ENCODE results near the gene SCARB2. TPM values are rescaled to one million over a fixed set of nuclear protein-coding genes. Genes with fewer than 3 reads are reported as not detected.

Gene SCARB2
- total RNA-seq, 4 donors from 2014 or later: 178 to 271 (median 206) TPM

DNA sequence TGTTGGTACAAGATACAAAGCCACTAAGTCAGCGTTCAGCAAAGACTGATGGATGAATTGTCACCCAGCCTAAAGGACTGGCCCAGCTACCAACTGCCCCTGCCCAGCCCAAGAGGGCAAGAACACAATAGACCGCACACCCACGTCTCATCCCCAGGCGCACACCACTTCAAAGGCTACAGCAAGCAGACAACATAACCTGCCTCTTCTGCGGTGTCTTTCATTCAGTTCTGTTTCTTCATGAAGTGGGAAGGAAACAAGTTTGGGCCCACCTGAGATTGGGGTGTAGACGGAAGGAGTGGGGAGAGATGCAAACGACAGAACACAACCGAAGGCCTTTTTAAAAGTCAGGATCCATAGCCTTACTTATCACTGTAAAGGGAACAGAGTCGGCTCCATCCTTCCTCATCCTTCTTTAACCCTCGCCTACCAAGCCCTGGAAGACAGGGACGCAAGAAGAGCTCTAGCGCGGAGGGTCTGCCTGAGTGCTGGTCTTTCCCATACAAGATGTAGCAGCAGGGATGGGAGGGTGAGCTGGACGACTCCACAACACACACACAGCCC is 691 bp downstream of the SCARB2 start:
- TF ChIP-seq POLR2A (IDR thresholded peaks at IDR 0.05): no peak
- TF ChIP-seq, protein P1, sequence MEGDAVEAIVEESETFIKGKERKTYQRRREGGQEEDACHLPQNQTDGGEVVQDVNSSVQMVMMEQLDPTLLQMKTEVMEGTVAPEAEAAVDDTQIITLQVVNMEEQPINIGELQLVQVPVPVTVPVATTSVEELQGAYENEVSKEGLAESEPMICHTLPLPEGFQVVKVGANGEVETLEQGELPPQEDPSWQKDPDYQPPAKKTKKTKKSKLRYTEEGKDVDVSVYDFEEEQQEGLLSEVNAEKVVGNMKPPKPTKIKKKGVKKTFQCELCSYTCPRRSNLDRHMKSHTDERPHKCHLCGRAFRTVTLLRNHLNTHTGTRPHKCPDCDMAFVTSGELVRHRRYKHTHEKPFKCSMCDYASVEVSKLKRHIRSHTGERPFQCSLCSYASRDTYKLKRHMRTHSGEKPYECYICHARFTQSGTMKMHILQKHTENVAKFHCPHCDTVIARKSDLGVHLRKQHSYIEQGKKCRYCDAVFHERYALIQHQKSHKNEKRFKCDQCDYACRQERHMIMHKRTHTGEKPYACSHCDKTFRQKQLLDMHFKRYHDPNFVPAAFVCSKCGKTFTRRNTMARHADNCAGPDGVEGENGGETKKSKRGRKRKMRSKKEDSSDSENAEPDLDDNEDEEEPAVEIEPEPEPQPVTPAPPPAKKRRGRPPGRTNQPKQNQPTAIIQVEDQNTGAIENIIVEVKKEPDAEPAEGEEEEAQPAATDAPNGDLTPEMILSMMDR (IDR thresholded peaks at IDR 0.05): no peak
- WGBS, 2 donors: 5% methylated on average over 13 to 14 of the region's 14 CpGs
- intact Hi-C loops (cut with DNase I): no loop called here
- H3K27ac ChIP-seq: peak overlapping the region; percentile 89 to 99 (median 97)
- H3K4me1 ChIP-seq: peaks cover 39 to 65% of the 10 kb centered on the region in 2 donors
- no peaks in the 10 kb centered on the region for H3K9me3 ChIP-seq
- no peaks in the 10 kb centered on the region for H3K36me3 ChIP-seq
- peak; percentile 22 to 26 for DNase-seq
- peak overlapping the region; percentile 66 to 93 (median 74) for H3K4me3 ChIP-seq (replicated peaks in 1 of 3)
- no peaks in the 10 kb centered on the region for H3K27me3 ChIP-seq

DNA sequence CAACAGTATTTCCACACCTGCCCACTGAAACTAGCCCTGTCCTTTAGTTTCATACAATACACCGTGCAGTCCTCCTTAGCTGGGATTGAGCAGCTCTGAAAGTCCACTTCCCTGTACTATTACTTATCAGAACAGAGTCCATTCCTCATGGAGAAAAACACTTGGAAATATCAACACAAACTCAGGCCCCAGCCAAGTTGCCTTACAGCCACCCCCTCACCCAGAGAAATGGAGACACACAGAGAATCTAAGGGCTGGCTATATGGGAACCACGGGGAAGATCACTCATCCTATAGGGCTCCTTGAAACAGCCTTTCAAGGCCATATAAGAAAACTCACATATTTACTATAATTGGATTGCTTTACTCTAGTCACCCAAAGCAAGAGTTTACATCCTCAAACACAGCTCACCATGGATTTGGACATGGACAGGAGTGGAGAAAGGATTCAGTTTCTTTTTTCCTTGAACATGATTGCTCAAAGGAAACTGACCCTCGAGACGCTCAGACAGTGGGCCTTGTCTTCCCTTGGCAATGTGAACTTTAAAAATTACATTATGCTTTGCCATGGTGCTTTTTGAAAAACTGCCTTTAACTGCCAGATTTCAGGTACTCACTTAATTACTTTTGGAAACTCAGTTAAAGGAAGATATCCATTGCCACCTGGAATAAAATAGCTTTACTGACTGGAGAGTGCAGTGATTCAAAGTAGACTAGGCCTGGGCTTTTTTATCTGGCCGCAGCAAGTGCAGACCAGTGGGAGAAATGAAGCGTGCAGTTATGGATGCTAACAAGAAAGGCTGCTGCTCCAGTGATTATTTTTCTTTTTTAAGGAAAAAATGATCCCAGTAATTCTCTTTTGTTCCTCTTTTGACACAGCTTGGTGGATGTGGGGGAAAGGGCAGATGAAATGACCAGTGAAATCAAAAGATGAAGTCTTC is 1.6 kb downstream of the SCARB2 start:
- Histone ChIP-seq H3K4me3 (replicated peaks in 1 of 3) (peak overlapping the region in 2 of 3 donors; percentile 74 to 93), H3K27me3 (no peaks in the 10 kb centered on the region), H3K9me3 (no peaks in the 10 kb centered on the region), H3K36me3 (no peaks in the 10 kb centered on the region), H3K27ac (peak overlapping the region; percentile 89 to 99 (median 97)), H3K4me1 (peaks cover 39 to 66% of the 10 kb centered on the region in 2 donors)
- peak; percentile 35 to 50 for DNase-seq
- TF ChIP-seq POLR2A (IDR thresholded peaks at IDR 0.05): no peak
- TF ChIP-seq, protein P1 (IDR thresholded peaks at IDR 0.05): no peak
- 35 to 41% methylated on average over 6 of the region's 6 CpGs for WGBS, 2 donors
- intact Hi-C loops (cut with DNase I): no loop called here

DNA sequence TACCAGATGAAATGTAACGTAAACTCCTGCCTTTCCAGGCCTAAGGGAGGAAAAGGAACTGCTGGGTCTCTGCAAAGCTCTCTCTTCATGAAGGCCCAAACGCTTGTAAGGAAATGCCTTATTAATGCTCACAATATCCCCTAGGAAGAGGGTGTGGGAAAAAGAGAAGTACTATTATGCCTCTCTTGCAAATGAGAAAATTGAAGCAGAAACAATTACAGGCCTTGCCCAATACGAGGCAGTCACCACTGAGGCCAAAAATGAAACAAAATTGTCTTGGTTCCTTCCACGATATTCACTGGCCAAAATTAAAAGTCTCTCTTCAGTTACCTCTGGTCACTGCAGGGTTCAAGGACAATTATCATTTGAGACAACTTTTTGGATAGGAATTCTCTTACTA is 3.2 kb downstream of the SCARB2 start:
- 65 to 66% methylated on average over 4 of the region's 4 CpGs for WGBS, 2 donors
- no peaks in the 10 kb centered on the region for H3K9me3 ChIP-seq
- peaks cover 42 to 81% of the 10 kb centered on the region in 2 donors for H3K4me1 ChIP-seq
- no peaks in the 10 kb centered on the region for H3K36me3 ChIP-seq
- no peak overlapping the region for H3K4me3 ChIP-seq (replicated peaks in 1 of 3)
- TF ChIP-seq, protein P1 (IDR thresholded peaks at IDR 0.05): no peak
- DNase-seq: no peak
- no peaks in the 10 kb centered on the region for H3K27me3 ChIP-seq
- peak overlapping the region; percentile 17 to 88 (median 86) for H3K27ac ChIP-seq
- intact Hi-C loops (cut with DNase I): no loop called here

DNA sequence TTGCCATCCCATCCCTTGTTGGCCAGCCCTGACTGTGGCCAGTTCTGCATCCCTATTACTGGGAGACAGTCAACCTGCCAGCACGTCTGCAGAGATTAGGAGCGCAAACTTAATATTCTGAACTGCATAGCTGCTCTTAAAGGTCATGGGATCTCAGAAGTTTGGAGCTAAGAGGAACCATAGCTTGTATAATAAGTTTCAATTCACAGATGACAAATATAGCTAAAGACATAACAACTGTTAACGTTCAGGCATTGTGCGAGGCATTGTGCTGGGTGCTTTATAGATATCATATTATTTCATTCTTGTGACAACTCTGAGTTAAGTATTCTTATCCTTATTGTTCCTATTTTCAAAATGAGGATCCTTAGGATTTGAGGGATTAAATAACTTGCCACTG is 3.7 kb downstream of the SCARB2 start:
- Histone ChIP-seq H3K9me3 (no peaks in the 10 kb centered on the region), H3K36me3 (no peaks in the 10 kb centered on the region), H3K27ac (peak overlapping the region in 2 of 3 donors; percentile 86 to 88), H3K4me3 (replicated peaks in 1 of 3) (no peak overlapping the region), H3K4me1 (peaks cover 41 to 81% of the 10 kb centered on the region in 2 donors), H3K27me3 (no peaks in the 10 kb centered on the region)
- TF ChIP-seq, protein P1 (IDR thresholded peaks at IDR 0.05): no peak
- TF ChIP-seq POLR2A (IDR thresholded peaks at IDR 0.05): no peak
- intact Hi-C loops (cut with DNase I): no loop called here
- WGBS, 2 donors: 76 to 96% methylated on average over 4 of the region's 4 CpGs
- no peak for DNase-seq
